H1 (cell line): ENCODE data around the gene FAM53C. TPM values are rescaled to one million over a fixed set of nuclear protein-coding genes. Genes with fewer than 3 reads are reported as not detected.

Experiments used
- CTCF ChIA-PET: fragments of 300-600 bp; sonication (Branson Sonifier 250); formaldehyde crosslinking; loops from one replicate; lab custom pipeline; 2021; ENCODE audit not compliant: partially characterized antibody; lab: Charles Lee
- POLR2A ChIA-PET: fragments of 300-600 bp; sonication (Branson Sonifier 250); formaldehyde crosslinking; loops from one replicate; lab custom pipeline; 2021; ENCODE audit warnings: inconsistent platforms; ENCODE audit not compliant: partially characterized antibody; lab: Charles Lee
- DNase-seq, 2 experiments: peaks; one replicate each; pipeline versions ENCODE4 v3.0.0 to v3.0.0-alpha.2; 2010 to 2022; ENCODE audit warnings: low spot score in 2 of 2, low read depth in 1 of 2, mixed read lengths in 1 of 2
- FAIRE-seq: peaks from 2 replicates; lab custom pipeline; 2011; peaks lifted over from hg19 to GRCh38; lab: Jason Lieb, UNC
- H2AFZ ChIP-seq: 2 replicates; pipeline ENCODE4 v1.8.1; 2012; ENCODE audit warnings: low read length, inconsistent platforms
- H2AK5ac ChIP-seq: 2 replicates; pipeline ENCODE4 v1.6.1; 2013; ENCODE audit warnings: low read depth, low read length
- H2BK120ac ChIP-seq: replicated peaks from 2 replicates; pipeline ENCODE3; 2013; ENCODE audit warnings: low read depth, low read length, inconsistent platforms
- H2BK12ac ChIP-seq: 2 replicates; pipeline ENCODE4 v1.6.1; 2013; ENCODE audit warnings: low read depth, low read length
- H2BK15ac ChIP-seq: 2 replicates; pipeline ENCODE4 v1.6.1; 2013; ENCODE audit warnings: low read length
- H2BK20ac ChIP-seq: 2 replicates; pipeline ENCODE4 v1.6.1; 2013; ENCODE audit warnings: low read length
- H2BK5ac ChIP-seq: 2 replicates; pipeline ENCODE4 v1.6.1; 2013; ENCODE audit warnings: low read depth, low read length
- H3K14ac ChIP-seq: 2 replicates; pipeline ENCODE4 v1.6.1; 2013; ENCODE audit warnings: inconsistent platforms; ENCODE audit not compliant: insufficient read length
- H3K18ac ChIP-seq: 2 replicates; pipeline ENCODE4 v1.6.1; 2013; ENCODE audit warnings: low read length; ENCODE audit errors: extremely low read depth
- H3K23ac ChIP-seq: 2 replicates; pipeline ENCODE4 v1.6.1; 2013; ENCODE audit warnings: inconsistent platforms; ENCODE audit not compliant: insufficient read length
- H3K23me2 ChIP-seq: 2 replicates; pipeline ENCODE4 v1.6.1; 2013; ENCODE audit warnings: low read depth, low read length
- H3K27ac ChIP-seq: 2 replicates; pipeline ENCODE4 v1.6.1; 2011; ENCODE audit warnings: low read depth, low read length, inconsistent platforms
- H3K27me3 ChIP-seq, 4 experiments: replicated peaks in 1 of 4; 1 replicate in 1 of 4; 2 replicates in 3 of 4; pipeline versions ENCODE4 v1.6.1 to v1.8.1; 2011 to 2013; ENCODE audit warnings: low read length in 3 of 4, mild to moderate bottlenecking in 3 of 4, inconsistent platforms in 2 of 4, mixed read lengths in 2 of 4, moderate library complexity in 1 of 4; ENCODE audit not compliant: control insufficient read depth in 3 of 4, insufficient read depth in 3 of 4; ENCODE audit errors: extremely low read depth in 1 of 4
- H3K36me3 ChIP-seq, 4 experiments: 2 replicates each; pipeline versions ENCODE4 v1.6.1 to v1.8.1; 2011 to 2013; ENCODE audit warnings: mild to moderate bottlenecking in 4 of 4, low read length in 3 of 4, moderate library complexity in 2 of 4, control low read depth in 1 of 4, inconsistent platforms in 1 of 4; ENCODE audit not compliant: insufficient read depth in 4 of 4, control insufficient read depth in 2 of 4
- H3K4ac ChIP-seq: replicated peaks from 2 replicates; pipeline ENCODE3; 2013; ENCODE audit warnings: low read length, low read depth, mixed read lengths, inconsistent platforms; ENCODE audit not compliant: insufficient read length
- H3K4me1 ChIP-seq, 4 experiments: replicated peaks in 1 of 4; 1 replicate in 1 of 4; 2 replicates in 3 of 4; pipeline versions ENCODE4 v1.6.1 to v1.8.1; 2011 to 2013; ENCODE audit warnings: low read length in 3 of 4, inconsistent platforms in 2 of 4, mixed read lengths in 1 of 4; ENCODE audit not compliant: insufficient read depth in 4 of 4, control insufficient read depth in 3 of 4
- H3K4me2 ChIP-seq, 2 experiments: 2 replicates each; pipeline versions ENCODE4 v1.6.1 to v1.8.1; 2011 to 2013; ENCODE audit warnings: low read depth in 2 of 2, low read length in 2 of 2, control low read depth in 1 of 2, inconsistent platforms in 1 of 2, mild to moderate bottlenecking in 1 of 2; ENCODE audit not compliant: insufficient read depth in 1 of 2
- H3K4me3 ChIP-seq, 4 experiments: fragments of 200-600, 300-600 bp in 1 of 4; sonication (generic), shearing (Covaris generic), sonication (Bioruptor Twin) in 1 of 4; 2 replicates each; pipeline versions ENCODE4 v1.5.1 to v1.8.1; 2011 to 2016; ENCODE audit warnings: low read length in 4 of 4, low read depth in 3 of 4, control low read depth in 2 of 4, inconsistent platforms in 2 of 4, mild to moderate bottlenecking in 2 of 4, mixed read lengths in 1 of 4, moderate library complexity in 1 of 4; ENCODE audit not compliant: insufficient read depth in 2 of 4; ENCODE audit errors: extremely low read depth in 1 of 4
- H3K56ac ChIP-seq: replicated peaks from 2 replicates; pipeline ENCODE3; 2013; ENCODE audit warnings: low read depth, mild to moderate bottlenecking, mixed read lengths, low read length, inconsistent platforms; ENCODE audit not compliant: insufficient read length
- H3K79me1 ChIP-seq: 2 replicates; pipeline ENCODE4 v1.6.1; 2013; ENCODE audit warnings: low read depth, low read length, control low read depth
- H3K79me2 ChIP-seq, 2 experiments: 2 replicates each; pipeline versions ENCODE4 v1.6.1 to v1.8.1; 2012 to 2013; ENCODE audit warnings: low read length in 2 of 2, mild to moderate bottlenecking in 2 of 2, inconsistent platforms in 1 of 2; ENCODE audit not compliant: insufficient read depth in 2 of 2, control insufficient read depth in 1 of 2
- H3K9ac ChIP-seq, 4 experiments: replicated peaks in 1 of 4; 1 replicate in 1 of 4; 2 replicates in 3 of 4; pipeline versions ENCODE4 v1.6.1 to v1.8.1; 2011 to 2013; ENCODE audit warnings: low read depth in 3 of 4, low read length in 3 of 4, control low read depth in 2 of 4, mild to moderate bottlenecking in 2 of 4, moderate library complexity in 2 of 4, inconsistent platforms in 1 of 4; ENCODE audit errors: extremely low read depth in 1 of 4
- H3K9me3 ChIP-seq, 2 experiments: 2 replicates each; pipeline versions ENCODE4 v1.6.1 to v1.8.1; 2012 to 2013; ENCODE audit warnings: mild to moderate bottlenecking in 2 of 2, moderate library complexity in 2 of 2, control low read depth in 1 of 2, inconsistent platforms in 1 of 2, low read depth in 1 of 2, low read length in 1 of 2, mixed read lengths in 1 of 2; ENCODE audit not compliant: insufficient read depth in 2 of 2
- H4K20me1 ChIP-seq, 2 experiments: replicated peaks in 1 of 2; 2 replicates each; pipeline versions ENCODE3 to v1.8.1; 2011 to 2013; ENCODE audit warnings: inconsistent platforms in 2 of 2, low read length in 2 of 2, mild to moderate bottlenecking in 1 of 2; ENCODE audit not compliant: insufficient read depth in 2 of 2, control insufficient read depth in 1 of 2
- H4K5ac ChIP-seq: 2 replicates; pipeline ENCODE4 v1.6.1; 2013; ENCODE audit warnings: low read length, low read depth, mixed read lengths, inconsistent platforms; ENCODE audit not compliant: insufficient read length
- H4K8ac ChIP-seq: 2 replicates; pipeline ENCODE4 v1.8.0; 2013; ENCODE audit warnings: mild to moderate bottlenecking, moderate library complexity, low read length, inconsistent platforms; ENCODE audit not compliant: insufficient read depth; ENCODE audit errors: extremely low read depth
- H4K91ac ChIP-seq: replicated peaks from 2 replicates; pipeline ENCODE3; 2013; ENCODE audit warnings: low read length, mixed read lengths, inconsistent platforms; ENCODE audit not compliant: insufficient read length
- ASH2L ChIP-seq: fragments of 200-600, 300-600 bp; sonication (generic); IDR thresholded peaks from one replicate; pipeline ENCODE4 v1.7.1; 2017; ENCODE audit warnings: low read length
- BRCA1 ChIP-seq: IDR thresholded peaks from 2 replicates; pipeline ENCODE4 v1.6.1; 2012; ENCODE audit warnings: low read depth, low read length, improper control_type of control experiment
- CBX5 ChIP-seq: fragments of 300-800, 300-1000 bp; sonication (generic); IDR thresholded peaks from 2 replicates; pipeline ENCODE4 v1.7.1; 2016; ENCODE audit warnings: antibody characterized with exemption, low read length, low read depth
- CHD2 ChIP-seq: IDR thresholded peaks from 2 replicates; pipeline ENCODE4 v1.6.1; 2012; ENCODE audit warnings: low read length, improper control_type of control experiment
- GABPA ChIP-seq: IDR thresholded peaks from 2 replicates; pipeline ENCODE4 v1.6.1; 2011; ENCODE audit warnings: mild to moderate bottlenecking, low read length, moderate library complexity, borderline replicate concordance; ENCODE audit not compliant: insufficient read depth
- HDAC6 ChIP-seq: IDR thresholded peaks from one replicate; pipeline ENCODE4 v1.7.1; 2012; ENCODE audit warnings: low read depth, mild to moderate bottlenecking, inconsistent platforms, low read length, moderate library complexity
- KDM4A ChIP-seq: IDR thresholded peaks from one replicate; pipeline ENCODE4 v1.7.1; 2012; ENCODE audit warnings: low read depth, mild to moderate bottlenecking, moderate library complexity, low read length, inconsistent platforms; ENCODE audit not compliant: severe bottlenecking
- MAFK ChIP-seq: IDR thresholded peaks from 2 replicates; pipeline ENCODE4 v1.6.1; 2012; ENCODE audit warnings: low read depth, mild to moderate bottlenecking, improper control_type of control experiment, low read length
- RBBP5 ChIP-seq: IDR thresholded peaks from 2 replicates; pipeline ENCODE4 v1.7.1; 2012; ENCODE audit warnings: low read depth, mild to moderate bottlenecking, inconsistent platforms, low read length, moderate library complexity, borderline replicate concordance
- RFX5 ChIP-seq: IDR thresholded peaks from 2 replicates; pipeline ENCODE4 v1.6.1; 2011; ENCODE audit warnings: low read depth, low read length, improper control_type of control experiment, borderline replicate concordance
- RNF2 ChIP-seq: fragments of 200-900, 300-1000 bp; sonication (generic); IDR thresholded peaks from 2 replicates; pipeline ENCODE4 v1.7.1; 2016; ENCODE audit warnings: borderline replicate concordance, low read depth, mild to moderate bottlenecking, antibody characterized with exemption, low read length; ENCODE audit not compliant: poor library complexity, severe bottlenecking; ENCODE audit errors: missing control alignments
- SIRT6 ChIP-seq: IDR thresholded peaks from one replicate; pipeline ENCODE4 v1.7.1; 2012; ENCODE audit warnings: low read length, inconsistent platforms
- SP1 ChIP-seq: IDR thresholded peaks from 2 replicates; pipeline ENCODE4 v1.6.1; 2011; ENCODE audit warnings: low read depth, low read length
- SP4 ChIP-seq: IDR thresholded peaks from 2 replicates; pipeline ENCODE4 v1.6.1; 2012; ENCODE audit warnings: low read length, inconsistent platforms
- SUZ12 ChIP-seq: fragments of 200-600 bp; sonication (generic); IDR thresholded peaks from 2 replicates; pipeline ENCODE4 v1.6.1; 2012; ENCODE audit warnings: mild to moderate bottlenecking, inconsistent platforms, low read length, moderate library complexity, mixed read lengths
- TAF7 ChIP-seq: optimal IDR thresholded peaks from 2 replicates; pipeline ENCODE3; 2011; ENCODE audit warnings: low read depth, mild to moderate bottlenecking, inconsistent platforms, low read length, moderate library complexity, borderline replicate concordance
- WGBS, 2 experiments: shearing (Covaris generic) in 1 of 2; methylation state at CpG; one replicate each; pipeline versions ENCODE4 v1.1.6 to v1.1.7; 2013 to 2015; ENCODE audit warnings: low lambda C conversion rate in 2 of 2, mixed read lengths in 2 of 2, inconsistent platforms in 1 of 2, low coverage in 1 of 2, missing lambda C conversion rate in 1 of 2; ENCODE audit not compliant: insufficient replicate concordance in 2 of 2, insufficient coverage in 1 of 2, insufficient read length in 1 of 2; ENCODE audit errors: extremely low coverage in 1 of 2, missing lambda C conversion rate in 1 of 2; 5-methylcytosine and 5-hydroxymethylcytosine counted together
- polyA plus RNA-seq, 7 experiments: library from polyadenylated mRNA; depleted of rRNA in 3 of 7; stranded (reverse) in 5 of 7; unstranded in 2 of 7; fragments of >200 nt in 5 of 7; fragments of 200-250 nt in 2 of 7; gene quantifications; 1 replicate in 5 of 7; 2 replicates in 1 of 7; 4 replicates in 1 of 7; pipeline versions ENCODE4 v1.2.1 to v1.2.3, GENCODE V29; 2011 to 2013; ENCODE audit warnings: missing spikeins in 2 of 7, mixed read lengths in 2 of 7
- total RNA-seq: library from RNA; stranded (reverse); fragmentation: NEBNext Ultra II Directional; extraction: Animal tissue kit (Norgen Biotek cat#: 25700); gene quantifications from 2 replicates; pipeline ENCODE4 v1.2.1, GENCODE V29; 2021

The FAM53C gene
- total and polyA plus RNA-seq, 2 of the 8 experiments (the other 6 are each of a cell fraction or from before 2014, with no cell fraction given) = 57.6 to 75.3 TPM

- Histone ChIP-seq H2BK20ac (no peak overlapping the region), H3K36me3 (peaks cover 11 to 65% (median 34%) of the 10 kb centered on the region in 4 experiments), H4K5ac (no peak overlapping the region), H2BK120ac (no peak overlapping the region), H3K4ac (no peak overlapping the region), H4K8ac (no peak overlapping the region), H3K4me2 (no peak overlapping the region), H3K9me3 (no peaks in the 10 kb centered on the region), H3K23me2 (no peaks in the 10 kb centered on the region), H3K27me3 (no peaks in the 10 kb centered on the region), H3K79me1 (no peaks in the 10 kb centered on the region), H4K20me1 (peaks cover 0 to 2% of the 10 kb centered on the region in 2 experiments), H3K27ac (no peak overlapping the region), H3K9ac (no peak overlapping the region), H3K79me2 (no peaks in the 10 kb centered on the region), H2BK5ac (no peak overlapping the region), H3K4me3 (no peak overlapping the region), H3K18ac (no peak overlapping the region), H4K91ac (no peak overlapping the region), H2BK15ac (no peak overlapping the region), H3K56ac (no peak overlapping the region), H2BK12ac (no peak overlapping the region), H3K23ac (no peak overlapping the region), H2AFZ (no peak overlapping the region), H3K14ac (no peak overlapping the region), H2AK5ac (no peak overlapping the region), H3K4me1 (no peaks in the 10 kb centered on the region)
- TF ChIP-seq HDAC6 = no peak
- TF ChIP-seq MAFK = no peak
- TF ChIP-seq SP4 = no peak
- TF ChIP-seq RBBP5 = no peak
- no peak for TF ChIP-seq RNF2
- no peak for TF ChIP-seq SUZ12
- no peak for TF ChIP-seq TAF7
- no peak for TF ChIP-seq CBX5
- no peak for TF ChIP-seq GABPA
- no peak for TF ChIP-seq ASH2L
- TF ChIP-seq SP1 = no peak
- TF ChIP-seq CHD2 = no peak
- TF ChIP-seq KDM4A = no peak
- TF ChIP-seq BRCA1 = no peak
- TF ChIP-seq RFX5 = no peak
- TF ChIP-seq SIRT6 = no peak
- FAIRE-seq (no peak), DNase-seq (no peak)
- ChIA-PET CTCF (no interaction called here), POLR2A (no interaction called here)
- 87% methylated on average over 3 of the region's 3 CpGs; no CpG with 5 or more reads in 1 of the 2 experiments for WGBS, 2 experiments
Observed at GRCh38 chr5:138389332-138389731, 51.3 kb downstream of the FAM53C start.
